PC-3 (cell line): ENCODE measurements around the gene ANAPC2. TPM values are rescaled to one million over a fixed set of nuclear protein-coding genes. Genes with fewer than 3 reads are reported as not detected.

Source experiments
- ATAC-seq: fragments of 200-7000 bp; cut with Tn5 transposase; 2 replicates; pipeline ENCODE4 v1.9.1; 2020; ENCODE audit warnings: mild to moderate bottlenecking, moderate library complexity
- BruUV-seq: library from RNA; stranded (reverse); fragments of 400-500 nt; replicated peaks from 2 replicates; lab custom pipeline; 2021; lab: Mats Ljungman, UMichigan
- CTCF ChIA-PET: fragments of 300-600 bp; sonication (Branson Sonifier 250); formaldehyde crosslinking; loops from one replicate; lab custom pipeline; 2022; ENCODE audit warnings: antibody characterized with exemption; lab: Charles Lee
- POLR2A ChIA-PET: fragments of 300-600 bp; sonication (Branson Sonifier 250); formaldehyde crosslinking; loops from one replicate; lab custom pipeline; 2022; ENCODE audit warnings: antibody characterized with exemption; ENCODE audit not compliant: unreplicated experiment; lab: Charles Lee
- DNase-seq: peaks from one replicate; pipeline ENCODE4 v3.0.0-alpha.2; 2015
- H2AFZ ChIP-seq: fragments of 300-600 bp; sonication (generic); 2 replicates; pipeline ENCODE4 v1.6.0; 2016; ENCODE audit warnings: antibody characterized with exemption, low read length
- H3F3A ChIP-seq: fragments of 300-600 bp; sonication (generic); one replicate; pipeline ENCODE4 v1.6.0; 2017; ENCODE audit warnings: antibody characterized with exemption, low read length, control low read depth, mild to moderate bottlenecking; ENCODE audit not compliant: unreplicated experiment
- H3K27ac ChIP-seq: fragments of 300-600 bp; sonication (generic); 2 replicates; pipeline ENCODE4 v1.5.1; 2016; ENCODE audit warnings: mild to moderate bottlenecking, low read length
- H3K27me3 ChIP-seq: fragments of 300-600 bp; sonication (generic); 2 replicates; pipeline ENCODE4 v1.6.1; 2016; ENCODE audit warnings: low read length, mixed read lengths
- H3K36me3 ChIP-seq: fragments of 300-600 bp; sonication (generic); 2 replicates; pipeline ENCODE4 v1.6.1; 2016; ENCODE audit warnings: low read depth, mixed run types, low read length, mixed read lengths
- H3K4me1 ChIP-seq: fragments of 300-600 bp; sonication (generic); 2 replicates; pipeline ENCODE4 v1.5.1; 2016; ENCODE audit warnings: low read length; ENCODE audit not compliant: insufficient read depth
- H3K4me2 ChIP-seq: fragments of 300-600 bp; sonication (generic); 2 replicates; pipeline ENCODE4 v1.6.0; 2016; ENCODE audit warnings: low read length
- H3K4me3 ChIP-seq: fragments of 300-600 bp; sonication (generic); 2 replicates; pipeline ENCODE4 v1.5.1; 2016; ENCODE audit warnings: mild to moderate bottlenecking, low read length, mixed read lengths
- H3K79me2 ChIP-seq: fragments of 300-600 bp; sonication (generic); 2 replicates; pipeline ENCODE4 v1.6.1; 2017; ENCODE audit warnings: low read length, mixed read lengths
- H3K9ac ChIP-seq: fragments of 300-600 bp; sonication (generic); 2 replicates; pipeline ENCODE4 v1.6.0; 2016; ENCODE audit warnings: mild to moderate bottlenecking, low read length
- H3K9me2 ChIP-seq: fragments of 300-600 bp; sonication (generic); replicated peaks from 2 replicates; pipeline ENCODE4 v1.6.1; 2016; ENCODE audit warnings: mixed run types, low read length, mixed read lengths
- H3K9me3 ChIP-seq: fragments of 300-600 bp; sonication (generic); 2 replicates; pipeline ENCODE4 v1.6.1; 2016; ENCODE audit warnings: low read length, mixed read lengths
- H4K20me1 ChIP-seq: fragments of 300-600 bp; sonication (generic); 2 replicates; pipeline ENCODE4 v1.6.1; 2016; ENCODE audit warnings: low read length, mixed read lengths
- EZH2 ChIP-seq: fragments of 300-600 bp; sonication (generic); IDR thresholded peaks from one replicate; pipeline ENCODE4 v1.6.1; 2017; ENCODE audit warnings: antibody characterized with exemption, mild to moderate bottlenecking, low read length; ENCODE audit not compliant: unreplicated experiment
- EZH2phosphoT487 ChIP-seq: fragments of 300-600 bp; sonication (generic); IDR thresholded peaks from 2 replicates; pipeline ENCODE4 v1.6.1; 2018; ENCODE audit warnings: mild to moderate bottlenecking, antibody characterized with exemption, low read length, borderline replicate concordance
- intact Hi-C: fragments of 100-400 bp; cut with micrococcal nuclease; formaldehyde crosslinking; loops from 2 replicates; pipeline ENCODE4 v1.9.0; 2023
- total RNA-seq: library from RNA; depleted of rRNA; stranded (reverse); fragments of >200 nt; gene quantifications from 2 replicates; pipeline ENCODE4 v1.2.3, GENCODE V29; 2014
- TF ChIP-seq, protein P1 (sequence below): fragments of 300-600 bp; sonication (generic); conservative IDR thresholded peaks from 2 replicates; pipeline ENCODE4 v1.5.1; 2017; ENCODE audit warnings: antibody characterized with exemption, low read depth, mild to moderate bottlenecking, low read length

The ANAPC2 gene
- total RNA-seq, 1 experiment from 2014 or later, result 21.6 TPM

GRCh38 chr9:137231372-137232039 lies 43.1 kb upstream of the ANAPC2 start:
- Histone ChIP-seq H3K9me3 (no peaks in the 10 kb centered on the region), H2AFZ (no peak overlapping the region), H3K4me1 (peaks cover 15% of the 10 kb centered on the region), H3K36me3 (no peaks in the 10 kb centered on the region), H3K4me3 (no peak overlapping the region), H3K9ac (no peak overlapping the region), H3K9me2 (no peaks in the 10 kb centered on the region), H3K27ac (no peak overlapping the region), H3K79me2 (no peaks in the 10 kb centered on the region), H3K4me2 (no peak overlapping the region), H3K27me3 (no peaks in the 10 kb centered on the region), H4K20me1 (no peaks in the 10 kb centered on the region), H3F3A (no peaks in the 10 kb centered on the region)
- DNase-seq (no peak), ATAC-seq (no peak)
- TF ChIP-seq EZH2phosphoT487 (no peak), EZH2 (no peak)
- TF ChIP-seq, protein P1, sequence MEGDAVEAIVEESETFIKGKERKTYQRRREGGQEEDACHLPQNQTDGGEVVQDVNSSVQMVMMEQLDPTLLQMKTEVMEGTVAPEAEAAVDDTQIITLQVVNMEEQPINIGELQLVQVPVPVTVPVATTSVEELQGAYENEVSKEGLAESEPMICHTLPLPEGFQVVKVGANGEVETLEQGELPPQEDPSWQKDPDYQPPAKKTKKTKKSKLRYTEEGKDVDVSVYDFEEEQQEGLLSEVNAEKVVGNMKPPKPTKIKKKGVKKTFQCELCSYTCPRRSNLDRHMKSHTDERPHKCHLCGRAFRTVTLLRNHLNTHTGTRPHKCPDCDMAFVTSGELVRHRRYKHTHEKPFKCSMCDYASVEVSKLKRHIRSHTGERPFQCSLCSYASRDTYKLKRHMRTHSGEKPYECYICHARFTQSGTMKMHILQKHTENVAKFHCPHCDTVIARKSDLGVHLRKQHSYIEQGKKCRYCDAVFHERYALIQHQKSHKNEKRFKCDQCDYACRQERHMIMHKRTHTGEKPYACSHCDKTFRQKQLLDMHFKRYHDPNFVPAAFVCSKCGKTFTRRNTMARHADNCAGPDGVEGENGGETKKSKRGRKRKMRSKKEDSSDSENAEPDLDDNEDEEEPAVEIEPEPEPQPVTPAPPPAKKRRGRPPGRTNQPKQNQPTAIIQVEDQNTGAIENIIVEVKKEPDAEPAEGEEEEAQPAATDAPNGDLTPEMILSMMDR, result no peak
- intact Hi-C loops, result no loop called here
- CTCF ChIA-PET, result no interaction called here
- BruUV-seq, result no TSS peak
- POLR2A ChIA-PET, result no interaction called here

DNA sequence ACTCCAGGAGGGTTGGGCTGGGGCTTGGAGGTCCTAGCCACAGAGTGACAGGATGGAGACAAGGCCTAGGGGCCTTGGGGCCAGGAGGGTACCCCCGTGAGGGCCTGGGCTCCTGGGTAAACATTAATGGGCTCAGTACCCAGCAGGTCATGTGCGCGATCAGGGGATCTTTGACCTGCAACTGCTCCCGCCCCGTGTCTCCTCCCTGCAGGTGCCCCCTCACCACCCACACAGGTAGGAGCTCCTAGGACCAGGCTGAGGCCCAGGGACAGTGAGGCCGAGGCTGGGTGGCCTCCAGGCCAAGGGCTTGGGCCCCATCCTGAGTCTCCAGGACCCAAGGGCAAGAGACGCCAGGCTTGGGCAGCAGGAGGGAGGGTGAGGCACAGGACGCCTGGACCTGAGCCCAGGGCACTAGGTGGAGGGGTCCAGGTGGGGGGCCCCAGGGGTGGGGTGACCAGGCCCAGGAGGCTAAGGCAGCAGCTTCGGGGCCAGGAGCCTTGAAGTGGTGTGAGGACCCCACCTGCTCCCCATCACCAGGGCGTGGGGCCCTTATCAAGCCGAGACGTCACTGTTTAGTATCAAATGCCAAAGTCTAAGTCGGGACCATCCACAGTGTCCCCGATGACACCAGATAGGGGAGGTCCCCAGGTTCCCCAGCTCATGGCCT lies 42.5 kb upstream of the ANAPC2 start, which contains the start of gene SLC34A3:
Gene SLC34A3 (plus strand): TSS at position 197 of the 667 bp plus-strand sequence. CDS start 802 bp downstream, outside the sequence.
- Histone ChIP-seq H3F3A (no peaks in the 10 kb centered on the region), H3K79me2 (peaks cover 1% of the 10 kb centered on the region), H2AFZ (no peak within 1 kb of the TSS), H4K20me1 (no peaks in the 10 kb centered on the region), H3K4me3 (no peak within 1 kb of the TSS), H3K9ac (no peak within 1 kb of the TSS), H3K27me3 (no peaks in the 10 kb centered on the region), H3K9me3 (no peaks in the 10 kb centered on the region), H3K27ac (no peak within 1 kb of the TSS), H3K4me2 (no peak within 1 kb of the TSS), H3K36me3 (no peaks in the 10 kb centered on the region), H3K9me2 (no peaks in the 10 kb centered on the region), H3K4me1 (peaks cover 21% of the 10 kb centered on the region)
- POLR2A ChIA-PET, result interaction anchor here (0.6 kb wide), 1 partner anchor 166 kb away, joined by 3 read pairs; no protein-coding TSS in a partner anchor
- CTCF ChIA-PET, result no interaction called here
- BruUV-seq, result no TSS peak
- TF ChIP-seq EZH2phosphoT487 (no peak), EZH2 (no peak)
- TF ChIP-seq, protein P1, result no peak
- no peak for DNase-seq
- no peak for ATAC-seq
- intact Hi-C loops, result no loop called here
